Measurements from ENCODE around the gene TECPR1. TPM values are rescaled to one million over a fixed set of nuclear protein-coding genes. Genes with fewer than 3 reads are reported as not detected.

The TECPR1 gene
- total and polyA plus RNA-seq, 4 donors, result 16.7 to 73.6 (median 31.8) TPM

DNA sequence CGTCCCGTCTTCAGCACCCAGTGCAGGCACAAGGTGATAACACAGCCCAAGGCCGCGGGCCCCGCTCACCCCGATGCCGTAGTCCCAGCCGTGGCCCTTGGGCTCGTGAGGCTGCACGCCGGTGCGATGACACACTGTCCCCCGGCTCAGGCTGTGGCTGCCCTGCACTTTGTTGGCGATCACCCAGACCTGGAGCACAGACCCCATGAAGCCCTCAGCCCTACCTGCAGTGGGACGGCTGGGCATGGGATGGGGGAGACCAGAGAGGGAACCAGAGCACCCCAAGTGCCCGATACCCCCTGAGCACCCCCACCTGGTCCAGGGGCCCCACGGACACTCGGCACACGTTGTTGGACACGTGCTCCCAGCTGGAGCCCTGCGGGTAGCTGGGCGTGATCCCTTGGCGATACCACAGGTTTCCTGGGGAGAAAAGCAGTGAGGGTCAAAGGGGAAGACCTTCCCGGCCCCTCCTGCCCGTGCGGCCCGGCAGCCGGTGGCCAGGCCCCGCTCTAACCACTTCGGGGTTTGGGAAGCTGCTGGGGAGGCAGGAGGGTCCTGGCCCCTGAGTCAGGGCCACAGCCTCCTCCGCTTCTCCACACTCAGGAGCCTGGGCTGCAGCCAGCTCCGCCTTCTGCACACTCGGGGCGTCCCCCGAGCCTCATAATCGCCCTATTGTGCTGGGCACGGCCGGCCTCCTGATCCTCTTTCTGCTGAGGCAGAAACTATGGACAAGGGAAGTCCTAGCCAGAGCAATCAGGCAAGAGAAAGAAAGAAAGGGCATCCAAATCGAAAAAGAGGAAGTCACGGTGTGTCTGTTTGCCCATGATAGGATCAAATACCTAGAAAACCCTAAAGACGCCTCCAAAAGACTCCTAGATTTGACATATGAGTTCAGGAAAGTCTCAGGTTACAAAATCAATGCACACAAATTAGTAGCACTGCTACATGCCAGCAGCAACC is 34.1 kb downstream of the TECPR1 start:
- Histone ChIP-seq H3K27me3 (ENCODE audit: control insufficient read depth in 3 of 3, insufficient read depth in 3 of 3, low read length in 2 of 3) (no peaks in the 10 kb centered on the region), H3K27ac (ENCODE audit: low read depth in 1 of 2, low read length in 1 of 2) (no peak overlapping the region), H3K9ac (ENCODE audit: insufficient read depth in 1 of 2, low read length in 2 of 2) (no peak overlapping the region), H3K4me3 (no peak overlapping the region), H3K4me1 (ENCODE audit: control insufficient read depth in 5 of 5, insufficient read depth in 5 of 5, low read length in 5 of 5) (no peaks in the 10 kb centered on the region), H3K36me3 (ENCODE audit: control insufficient read depth in 4 of 4, insufficient read depth in 4 of 4, low read length in 4 of 4) (peaks cover 0 to 39% (median 1%) of the 10 kb centered on the region in 4 donors), H3K9me3 (ENCODE audit: control insufficient read depth in 4 of 4, insufficient read depth in 3 of 4, low read length in 3 of 4) (no peaks in the 10 kb centered on the region)
- DNase-seq (no peak), ATAC-seq (ENCODE audit: insufficient read depth, low FRiP score) (no peak)
- TF ChIP-seq, protein P1, sequence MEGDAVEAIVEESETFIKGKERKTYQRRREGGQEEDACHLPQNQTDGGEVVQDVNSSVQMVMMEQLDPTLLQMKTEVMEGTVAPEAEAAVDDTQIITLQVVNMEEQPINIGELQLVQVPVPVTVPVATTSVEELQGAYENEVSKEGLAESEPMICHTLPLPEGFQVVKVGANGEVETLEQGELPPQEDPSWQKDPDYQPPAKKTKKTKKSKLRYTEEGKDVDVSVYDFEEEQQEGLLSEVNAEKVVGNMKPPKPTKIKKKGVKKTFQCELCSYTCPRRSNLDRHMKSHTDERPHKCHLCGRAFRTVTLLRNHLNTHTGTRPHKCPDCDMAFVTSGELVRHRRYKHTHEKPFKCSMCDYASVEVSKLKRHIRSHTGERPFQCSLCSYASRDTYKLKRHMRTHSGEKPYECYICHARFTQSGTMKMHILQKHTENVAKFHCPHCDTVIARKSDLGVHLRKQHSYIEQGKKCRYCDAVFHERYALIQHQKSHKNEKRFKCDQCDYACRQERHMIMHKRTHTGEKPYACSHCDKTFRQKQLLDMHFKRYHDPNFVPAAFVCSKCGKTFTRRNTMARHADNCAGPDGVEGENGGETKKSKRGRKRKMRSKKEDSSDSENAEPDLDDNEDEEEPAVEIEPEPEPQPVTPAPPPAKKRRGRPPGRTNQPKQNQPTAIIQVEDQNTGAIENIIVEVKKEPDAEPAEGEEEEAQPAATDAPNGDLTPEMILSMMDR (IDR thresholded peaks at IDR 0.05; ENCODE audit: control extremely low read depth, extremely low read depth), result no peak
- WGBS, 2 donors, result 63 to 77% methylated on average over 41 of the region's 41 CpGs

DNA sequence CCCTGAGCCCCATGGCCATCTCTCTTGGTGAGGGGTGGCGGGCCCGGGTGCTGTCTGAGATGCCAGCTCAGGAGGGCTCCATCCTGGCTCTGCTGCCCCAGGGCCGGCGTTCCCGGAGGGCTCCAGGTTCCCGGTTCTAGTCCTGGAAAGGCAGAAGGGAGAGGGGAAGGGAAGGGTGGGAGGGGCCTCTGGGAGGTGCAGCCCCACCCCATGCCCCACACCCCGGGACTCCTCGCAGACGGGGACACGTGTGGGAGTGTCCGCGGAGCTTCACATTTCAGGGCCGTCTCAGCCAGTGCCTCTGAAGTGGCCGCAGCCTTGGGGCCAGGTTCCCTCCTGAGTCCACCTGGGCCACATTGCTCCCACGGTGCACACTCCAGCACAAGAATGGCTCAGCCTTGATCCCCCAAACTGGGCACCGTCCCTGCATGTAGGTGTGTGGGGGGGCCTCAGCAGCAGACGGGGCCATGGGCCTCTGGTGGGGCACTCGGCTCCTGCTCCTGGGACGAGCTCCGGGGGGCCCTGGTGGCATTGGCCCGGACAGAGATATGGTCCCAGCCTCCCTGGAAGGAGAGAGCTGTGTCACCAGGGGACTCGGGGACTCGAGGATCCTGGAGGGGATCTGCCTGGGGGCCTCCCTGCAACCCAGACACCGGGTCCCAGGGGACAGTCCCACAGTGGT is 35.0 kb downstream of the TECPR1 start:
- DNase-seq (no peak), ATAC-seq (ENCODE audit: insufficient read depth, low FRiP score) (no peak)
- no peak overlapping the region for H3K4me3 ChIP-seq
- peaks cover 0 to 31% (median 1%) of the 10 kb centered on the region in 4 donors for H3K36me3 ChIP-seq (ENCODE audit: control insufficient read depth in 4 of 4, insufficient read depth in 4 of 4, low read length in 4 of 4)
- no peaks in the 10 kb centered on the region for H3K9me3 ChIP-seq (ENCODE audit: control insufficient read depth in 4 of 4, insufficient read depth in 3 of 4, low read length in 3 of 4)
- WGBS, 2 donors, result 91 to 95% methylated on average over 23 to 24 of the region's 24 CpGs
- H3K4me1 ChIP-seq (ENCODE audit: control insufficient read depth in 5 of 5, insufficient read depth in 5 of 5, low read length in 5 of 5), result no peaks in the 10 kb centered on the region
- TF ChIP-seq, protein P1 (IDR thresholded peaks at IDR 0.05; ENCODE audit: control extremely low read depth, extremely low read depth), result no peak
- no peaks in the 10 kb centered on the region for H3K27me3 ChIP-seq (ENCODE audit: control insufficient read depth in 3 of 3, insufficient read depth in 3 of 3, low read length in 2 of 3)
- H3K9ac ChIP-seq (ENCODE audit: insufficient read depth in 1 of 2, low read length in 2 of 2), result no peak overlapping the region
- no peak overlapping the region for H3K27ac ChIP-seq (ENCODE audit: low read depth in 1 of 2, low read length in 1 of 2)

DNA sequence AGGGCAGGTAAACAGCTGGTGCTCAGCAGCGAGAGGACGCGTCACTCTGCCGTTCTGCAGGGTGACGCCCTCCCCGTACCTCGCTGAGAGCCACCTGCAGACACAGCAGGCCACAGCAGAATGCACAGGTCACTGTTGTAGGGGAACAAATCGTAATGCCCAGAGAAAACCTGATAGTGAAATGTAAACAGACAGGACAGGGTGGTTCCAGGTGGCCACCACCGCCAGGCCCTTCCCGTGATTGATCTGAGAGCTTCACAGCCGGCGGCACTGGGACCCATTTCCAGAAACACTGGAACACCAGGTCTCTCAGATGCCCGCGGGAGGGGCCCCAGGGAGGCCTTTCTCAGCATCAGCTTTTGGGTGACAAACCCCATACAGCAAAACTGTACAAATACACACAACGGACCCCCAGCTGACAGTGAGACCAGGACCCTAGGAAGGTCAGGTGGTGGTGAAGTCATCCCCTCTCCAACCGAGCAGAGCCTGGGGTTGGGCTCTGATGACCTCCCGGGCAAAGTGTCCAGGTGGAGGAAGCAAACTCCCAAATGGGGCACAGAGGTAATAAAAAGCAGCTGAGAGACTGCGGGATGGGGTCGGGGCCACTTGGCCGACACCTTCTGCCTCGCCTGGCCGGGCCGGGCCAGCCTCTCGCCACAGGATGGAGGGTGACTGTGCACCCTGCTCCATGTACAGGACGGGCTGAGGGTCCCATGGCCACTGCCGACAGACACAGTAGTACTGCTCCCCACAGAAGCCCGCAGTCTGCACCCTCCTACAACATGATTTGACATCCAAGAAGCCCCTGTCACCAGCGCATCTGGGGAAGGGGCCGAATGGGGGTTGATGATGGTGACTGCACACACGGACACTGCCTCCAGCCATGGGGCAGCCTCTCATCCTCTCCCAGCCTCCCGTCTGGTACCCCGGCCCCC is 36.2 kb downstream of the TECPR1 start:
- no peaks in the 10 kb centered on the region for H3K9me3 ChIP-seq (ENCODE audit: control insufficient read depth in 4 of 4, insufficient read depth in 3 of 4, low read length in 3 of 4)
- no peaks in the 10 kb centered on the region for H3K4me1 ChIP-seq (ENCODE audit: control insufficient read depth in 5 of 5, insufficient read depth in 5 of 5, low read length in 5 of 5)
- H3K27ac ChIP-seq (ENCODE audit: low read depth in 1 of 2, low read length in 1 of 2), result no peak overlapping the region
- H3K27me3 ChIP-seq (ENCODE audit: control insufficient read depth in 3 of 3, insufficient read depth in 3 of 3, low read length in 2 of 3), result no peaks in the 10 kb centered on the region
- TF ChIP-seq, protein P1 (IDR thresholded peaks at IDR 0.05; ENCODE audit: control extremely low read depth, extremely low read depth), result no peak
- WGBS, 2 donors, result 92 to 96% methylated on average over 32 of the region's 32 CpGs
- peaks cover 0 to 24% (median 0%) of the 10 kb centered on the region in 4 donors for H3K36me3 ChIP-seq (ENCODE audit: control insufficient read depth in 4 of 4, insufficient read depth in 4 of 4, low read length in 4 of 4)
- no peak overlapping the region for H3K9ac ChIP-seq (ENCODE audit: insufficient read depth in 1 of 2, low read length in 2 of 2)
- no peak for ATAC-seq (ENCODE audit: insufficient read depth, low FRiP score)
- DNase-seq, result no peak
- no peak overlapping the region for H3K4me3 ChIP-seq
